Spinal cord (tissue), 10 donors: Measurements from ENCODE around the gene KRTAP10-10. TPM values are rescaled to one million over a fixed set of nuclear protein-coding genes. Genes with fewer than 3 reads are reported as not detected.
"Not testable (repeated sequence)": the region's sequence is repeated elsewhere in the genome, so short reads cannot be mapped to it uniquely, and the experiment has no call there.

Experiments used
- DNase-seq, 6 donors: peaks; one replicate each; pipeline versions ENCODE4 v3.0.0 to v3.0.0-alpha.2; 2013 to 2015; ENCODE audit warnings: low spot score in 6 of 6, low read depth in 4 of 6
- H3K27ac ChIP-seq: one replicate; pipeline ENCODE4 v1.5.1; 2013; ENCODE audit warnings: low read depth, low read length, control low read depth
- H3K27me3 ChIP-seq: one replicate; pipeline ENCODE4 v1.6.1; 2013; ENCODE audit warnings: low read length; ENCODE audit not compliant: control insufficient read depth, insufficient read depth
- H3K36me3 ChIP-seq: one replicate; pipeline ENCODE4 v1.6.1; 2013; ENCODE audit warnings: low read length; ENCODE audit not compliant: control insufficient read depth, insufficient read depth
- H3K4me1 ChIP-seq: one replicate; pipeline ENCODE4 v1.6.1; 2013; ENCODE audit warnings: low read length; ENCODE audit not compliant: control insufficient read depth, insufficient read depth
- H3K4me3 ChIP-seq: one replicate; pipeline ENCODE4 v1.5.1; 2013; ENCODE audit warnings: low read depth, low read length, control low read depth
- H3K9me3 ChIP-seq: one replicate; pipeline ENCODE4 v1.6.1; 2013; ENCODE audit warnings: low read length; ENCODE audit not compliant: control insufficient read depth, insufficient read depth
- WGBS: methylation state at CpG from one replicate; pipeline ENCODE4 v1.1.5; 2013; ENCODE audit warnings: missing lambda C conversion rate; ENCODE audit not compliant: insufficient coverage; 5-methylcytosine and 5-hydroxymethylcytosine counted together
- polyA plus RNA-seq, 2 donors: library from polyadenylated mRNA; unstranded; fragments of 120-200 nt; gene quantifications; one replicate each; pipeline ENCODE4 v1.2.1, GENCODE V29; 2013; ENCODE audit not compliant: insufficient read length in 2 of 2
- total RNA-seq, 2 donors: library from RNA; depleted of rRNA in 1 of 2; stranded (reverse); fragments of 120-200 nt in 1 of 2; fragments of >200 nt in 1 of 2; gene quantifications; one replicate each; pipeline versions ENCODE4 v1.2.3 to v1.2.4, GENCODE V29; 2013 to 2014
- donor health status: healthy.

The KRTAP10-10 gene
- total and polyA plus RNA-seq, 4 donors, result not detected

GRCh38 chr21:44681152-44681551 lies 44.0 kb downstream of the KRTAP10-10 start:
- Histone ChIP-seq H3K4me3 (no peak overlapping the region), H3K36me3 (no peaks in the 10 kb centered on the region), H3K27me3 (no peaks in the 10 kb centered on the region), H3K9me3 (no peaks in the 10 kb centered on the region), H3K27ac (no peak overlapping the region), H3K4me1 (no peaks in the 10 kb centered on the region)
- WGBS, result 76% methylated on average over 7 of the region's 11 CpGs
- no peak for DNase-seq

GRCh38 chr21:44681861-44682579 lies 44.9 kb downstream of the KRTAP10-10 start, which contains the start of gene KRTAP12-1:
Gene KRTAP12-1, minus strand, starts transcription at chr21:44682163. Its CDS starts 40 bp downstream, at chr21:44682123.
- H3K27ac ChIP-seq, result no peak within 1 kb of the TSS
- WGBS, result 79% methylated on average over 23 of the region's 23 CpGs
- H3K4me3 ChIP-seq, result no peak within 1 kb of the TSS
- no peaks in the 10 kb centered on the region for H3K36me3 ChIP-seq
- no peaks in the 10 kb centered on the region for H3K9me3 ChIP-seq
- peaks cover 4% of the 10 kb centered on the region for H3K4me1 ChIP-seq
- no peaks in the 10 kb centered on the region for H3K27me3 ChIP-seq
- no peak for DNase-seq

DNA sequence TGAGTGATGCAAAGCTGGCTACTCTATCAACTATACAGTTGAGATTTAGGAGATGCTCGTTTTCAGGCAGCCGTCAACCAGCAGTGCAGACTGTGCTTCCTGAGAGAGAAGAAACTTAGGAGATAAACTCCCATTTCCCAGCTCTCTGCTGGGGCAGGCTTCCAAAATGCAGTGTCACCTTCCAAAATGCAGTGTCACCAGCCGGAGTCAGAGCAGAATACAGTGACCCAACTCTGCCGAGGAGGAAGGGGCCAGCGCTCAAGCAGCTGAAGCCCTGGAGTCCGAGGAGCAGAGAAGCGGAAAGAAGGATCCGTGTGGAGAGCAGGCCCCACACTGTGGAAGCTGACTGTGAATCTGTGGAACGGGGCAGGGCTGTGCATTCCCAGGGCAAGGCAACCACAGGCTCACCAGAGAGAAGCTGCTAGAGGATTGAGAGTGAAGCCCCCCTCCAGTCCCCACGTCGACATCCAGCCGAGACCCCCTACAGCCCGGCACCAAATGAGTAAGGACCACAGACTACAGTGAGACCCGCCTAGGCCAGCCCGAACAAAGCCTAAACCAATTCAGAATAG lies 45.5 kb downstream of the KRTAP10-10 start:
- Histone ChIP-seq H3K4me3 (no peak overlapping the region), H3K4me1 (peaks cover 6% of the 10 kb centered on the region), H3K27ac (no peak overlapping the region), H3K9me3 (no peaks in the 10 kb centered on the region), H3K27me3 (no peaks in the 10 kb centered on the region), H3K36me3 (no peaks in the 10 kb centered on the region)
- WGBS, result 79% methylated on average over 12 of the region's 15 CpGs
- DNase-seq, result no peak

DNA sequence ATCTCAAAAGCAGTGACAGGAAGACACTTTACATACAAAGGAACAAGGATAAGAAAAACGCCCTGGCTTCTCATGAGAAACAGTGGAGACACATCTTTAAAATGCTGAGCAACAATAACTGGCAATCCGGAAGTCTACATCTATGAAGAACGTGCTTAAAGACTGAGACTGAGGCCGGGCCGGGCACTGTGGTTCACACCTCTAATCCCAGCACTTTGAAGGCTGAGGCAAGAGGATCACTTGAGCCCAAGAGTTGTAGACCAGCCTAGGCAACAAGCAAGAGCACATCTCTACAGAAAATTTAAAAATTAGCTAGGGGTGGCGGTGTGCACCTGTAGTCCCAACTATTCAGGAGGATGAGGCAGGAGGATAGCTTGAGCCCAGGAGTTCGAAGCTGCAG lies 46.9 kb downstream of the KRTAP10-10 start:
- H3K27ac ChIP-seq, result no peak overlapping the region
- no peaks in the 10 kb centered on the region for H3K36me3 ChIP-seq
- no peak for DNase-seq
- no peak overlapping the region for H3K4me3 ChIP-seq
- H3K9me3 ChIP-seq, result no peaks in the 10 kb centered on the region
- peaks cover 6% of the 10 kb centered on the region for H3K4me1 ChIP-seq
- 69% methylated on average over 5 of the region's 7 CpGs for WGBS
- no peaks in the 10 kb centered on the region for H3K27me3 ChIP-seq

DNA sequence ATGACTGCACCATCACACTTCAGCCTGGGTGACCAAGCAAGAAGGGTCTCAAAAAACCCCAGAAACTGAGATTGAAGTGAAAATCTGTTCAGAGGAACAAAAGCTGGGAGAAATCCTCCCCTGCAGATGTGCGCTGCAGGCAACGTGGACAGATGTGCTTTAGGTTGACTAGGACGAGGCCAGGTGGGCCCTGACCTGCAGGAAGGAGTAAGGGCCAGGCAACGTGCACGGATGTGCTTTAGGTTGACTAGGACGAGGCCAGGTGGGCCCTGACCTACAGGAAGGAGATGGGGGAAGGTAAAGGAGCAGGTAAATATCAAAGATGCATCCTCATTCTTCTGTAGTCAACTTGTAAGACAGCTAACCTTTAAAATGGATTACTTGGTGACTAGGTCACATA lies 47.3 kb downstream of the KRTAP10-10 start:
- H3K4me1 ChIP-seq, result peaks cover 6% of the 10 kb centered on the region
- no peaks in the 10 kb centered on the region for H3K9me3 ChIP-seq
- DNase-seq, result no peak
- no peaks in the 10 kb centered on the region for H3K27me3 ChIP-seq
- 68% methylated on average over 5 of the region's 6 CpGs for WGBS
- H3K36me3 ChIP-seq, result no peaks in the 10 kb centered on the region
- H3K4me3 ChIP-seq, result no peak overlapping the region
- H3K27ac ChIP-seq, result no peak overlapping the region

GRCh38 chr21:44685050-44685449 lies 47.9 kb downstream of the KRTAP10-10 start:
- H3K36me3 ChIP-seq, H3K27me3 ChIP-seq, H3K9me3 ChIP-seq, DNase-seq, H3K27ac ChIP-seq, H3K4me3 ChIP-seq, H3K4me1 ChIP-seq: not testable (repeated sequence)
- WGBS, result 97% methylated on average over 4 of the region's 6 CpGs

DNA sequence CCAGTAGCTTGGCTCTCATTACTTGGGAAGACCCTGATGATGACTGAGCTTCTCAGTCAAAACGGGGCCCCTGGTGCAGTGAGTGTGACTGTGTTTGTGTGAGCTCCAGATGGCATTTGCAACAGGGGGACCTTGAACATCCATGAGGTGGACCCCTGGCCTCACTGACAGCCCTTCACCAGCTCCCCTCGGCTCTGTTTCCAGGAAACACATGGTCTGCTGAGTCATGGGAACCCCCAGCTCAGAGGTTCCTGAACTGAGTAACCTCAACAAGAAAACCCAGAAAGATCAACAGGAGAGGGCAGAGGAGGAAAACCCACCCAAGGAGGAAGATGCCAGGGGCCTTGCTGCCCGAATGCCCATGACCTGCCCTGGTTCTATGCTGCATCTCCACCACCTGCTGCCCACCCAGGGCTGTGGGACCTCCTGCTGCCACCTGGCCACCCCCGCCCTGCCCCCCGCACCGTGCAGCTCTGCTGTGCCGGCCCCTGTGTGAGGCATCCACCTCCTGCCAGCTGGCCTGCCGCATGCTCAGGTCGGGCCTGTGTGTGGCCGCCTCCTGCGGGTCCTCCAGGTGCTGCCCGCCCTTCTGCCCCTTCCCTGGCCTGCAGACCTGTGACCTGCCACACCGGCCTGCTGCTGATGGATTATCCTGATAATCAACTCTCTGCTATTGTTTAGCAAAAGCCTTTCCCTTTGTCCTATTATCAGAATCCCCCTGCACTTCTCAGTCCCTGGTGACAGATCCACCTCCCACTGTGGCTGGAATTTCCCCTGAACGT lies 49.0 kb downstream of the KRTAP10-10 start:
- Histone ChIP-seq H3K27me3 (no peaks in the 10 kb centered on the region), H3K27ac (no peak overlapping the region), H3K36me3 (no peaks in the 10 kb centered on the region), H3K4me1 (peaks cover 6% of the 10 kb centered on the region), H3K4me3 (no peak overlapping the region), H3K9me3 (no peaks in the 10 kb centered on the region)
- no peak for DNase-seq
- WGBS, result 32% methylated on average over 11 of the region's 14 CpGs

DNA sequence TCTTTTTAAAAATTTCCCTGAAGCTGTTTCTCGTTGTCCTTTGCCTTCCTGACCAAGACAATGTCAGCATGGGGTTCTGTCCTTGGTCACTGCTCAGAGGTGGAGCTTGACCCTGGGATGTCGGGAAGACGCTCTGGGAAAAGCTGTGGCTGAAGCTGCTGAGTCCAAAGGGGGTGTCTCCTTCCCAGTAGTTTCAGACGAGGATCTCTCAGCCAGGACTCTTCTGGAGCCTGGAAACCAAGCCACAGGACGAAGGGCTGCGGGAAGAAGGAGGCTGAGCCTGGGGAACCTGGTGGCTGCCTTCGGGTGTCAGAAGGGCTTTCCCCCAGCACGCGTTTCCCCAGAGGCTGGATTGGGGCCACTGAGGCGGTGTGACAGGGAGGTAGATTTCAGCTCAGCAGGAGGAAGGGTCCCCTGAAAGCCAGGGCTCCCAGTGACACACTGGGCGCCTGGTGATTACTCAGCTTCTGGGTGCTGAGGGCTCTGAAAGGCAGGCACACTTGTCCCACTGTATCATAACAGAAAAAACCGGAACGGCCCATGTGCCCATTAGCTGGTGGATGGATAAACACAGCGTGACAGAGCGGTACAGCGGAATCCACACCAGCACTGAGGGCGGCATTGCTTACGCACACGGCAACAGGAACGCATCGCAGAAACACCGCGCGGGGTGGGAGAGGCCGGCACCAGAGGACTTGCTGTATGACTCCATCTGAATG lies 49.8 kb downstream of the KRTAP10-10 start:
- no peaks in the 10 kb centered on the region for H3K36me3 ChIP-seq
- 63% methylated on average over 24 of the region's 25 CpGs for WGBS
- DNase-seq, result no peak

DNA sequence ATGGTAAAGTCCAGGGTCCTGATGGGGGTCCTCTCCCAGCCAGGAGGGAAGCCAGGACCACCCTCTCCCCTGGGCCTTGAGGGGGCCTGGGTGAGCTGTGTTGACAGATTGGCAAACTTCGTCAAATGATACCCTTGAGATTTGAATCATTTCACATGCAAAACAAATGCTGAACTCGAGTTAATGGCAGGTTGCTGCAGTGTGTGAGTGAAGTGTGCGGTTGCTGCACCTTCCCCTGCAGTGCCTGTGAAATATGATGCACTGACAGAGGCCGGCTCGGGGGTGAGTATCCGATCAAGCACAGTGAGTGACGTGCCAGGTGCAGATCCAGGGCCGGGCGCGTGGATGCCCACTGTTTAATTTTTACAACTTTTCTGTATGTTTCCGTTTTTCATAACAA lies 50.5 kb downstream of the KRTAP10-10 start:
- no peak for DNase-seq
- peaks cover 6% of the 10 kb centered on the region for H3K4me1 ChIP-seq
- no peaks in the 10 kb centered on the region for H3K27me3 ChIP-seq
- no peak overlapping the region for H3K27ac ChIP-seq
- peaks cover under 1% of the 10 kb centered on the region for H3K9me3 ChIP-seq
- no peaks in the 10 kb centered on the region for H3K36me3 ChIP-seq
- no peak overlapping the region for H3K4me3 ChIP-seq
- WGBS, result 42% methylated on average over 6 of the region's 11 CpGs

More for the DNA sequence above, 49.8 kb downstream of the KRTAP10-10 start:
- H3K27ac ChIP-seq, result no peak overlapping the region
- no peak overlapping the region for H3K4me3 ChIP-seq
- no peaks in the 10 kb centered on the region for H3K27me3 ChIP-seq
- H3K4me1 ChIP-seq, result peaks cover 6% of the 10 kb centered on the region
- H3K9me3 ChIP-seq, result no peaks in the 10 kb centered on the region
